Measurements from ENCODE around the gene ESAM.

ESAM gene

DNA sequence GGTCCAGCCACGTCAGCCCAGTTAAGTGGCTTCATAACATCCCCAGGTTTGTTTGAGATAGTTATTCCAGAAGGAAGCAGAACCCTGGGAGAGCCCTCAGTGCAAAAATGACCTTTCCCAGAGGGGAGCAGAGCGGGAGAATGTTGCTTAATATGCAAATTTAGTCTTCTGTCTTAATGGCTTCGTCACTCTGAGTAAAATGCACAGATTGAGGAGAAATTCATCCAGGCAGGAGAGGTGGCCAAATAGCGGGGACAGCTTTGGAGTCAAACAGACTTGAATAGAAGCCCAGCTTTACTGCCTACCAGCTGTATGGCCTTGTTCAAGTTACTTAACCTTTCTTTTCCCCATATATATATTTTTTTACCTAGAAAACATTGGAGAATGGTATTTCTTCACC is 34.6 kb downstream of the ESAM start:
- DNase-seq, result no peak

DNA sequence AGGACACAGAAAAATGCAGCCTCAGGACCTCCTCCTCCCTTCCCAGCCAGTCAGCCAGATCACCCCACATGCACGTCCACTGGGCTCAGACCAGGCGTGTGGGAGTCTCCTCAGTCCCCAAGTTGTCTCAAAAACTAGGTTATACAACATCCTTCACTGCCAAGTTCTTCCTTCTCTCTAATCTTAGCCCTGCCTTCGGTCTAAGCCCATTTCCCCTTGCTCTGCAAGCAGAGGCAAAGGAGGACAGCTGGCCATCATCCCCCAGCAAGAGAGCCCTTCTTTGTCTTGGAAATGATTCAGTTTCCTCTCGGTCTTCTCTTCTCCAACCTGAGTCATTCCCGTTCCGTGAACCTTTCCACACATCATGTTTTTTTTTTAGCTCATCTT is 36.4 kb downstream of the ESAM start:
- DNase-seq, result no peak

- no peak for DNase-seq
Observed at GRCh38 chr11:124724979-124725718, 36.9 kb downstream of the ESAM start.

DNA sequence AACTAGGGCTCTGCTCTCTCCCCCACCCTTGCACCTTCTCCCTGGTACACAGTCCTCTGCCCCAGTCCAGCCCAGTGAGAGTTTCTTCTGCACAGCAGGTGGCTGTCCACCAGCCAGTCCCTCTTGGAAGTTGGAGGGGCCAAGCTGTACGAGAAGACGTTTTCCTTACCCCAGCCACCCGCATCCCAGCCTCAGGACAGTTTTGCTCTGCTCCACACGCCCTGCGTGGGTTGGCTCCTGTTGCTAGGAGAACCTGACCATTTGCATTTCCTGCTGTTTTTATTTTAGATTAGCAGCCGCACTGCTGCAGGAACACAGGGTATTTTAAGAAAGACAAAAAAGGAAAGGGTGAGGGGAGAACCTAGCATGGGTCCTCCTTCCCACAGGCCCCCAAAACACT is 39.9 kb downstream of the ESAM start:
- DNase-seq, result no peak

- DNase-seq, result no peak
Observed at GRCh38 chr11:124719534-124719933, 42.6 kb downstream of the ESAM start.

- no peak for DNase-seq
Observed at GRCh38 chr11:124718801-124719200, 43.3 kb downstream of the ESAM start.

- DNase-seq, result no peak
Observed at GRCh38 chr11:124717786-124718651, 44.1 kb downstream of the ESAM start.

- DNase-seq, result no peak
Observed at GRCh38 chr11:124717421-124717785, 44.7 kb downstream of the ESAM start.

GRCh38 chr11:124716591-124716990 is 45.5 kb downstream of the ESAM start:
- DNase-seq, result no peak

DNA sequence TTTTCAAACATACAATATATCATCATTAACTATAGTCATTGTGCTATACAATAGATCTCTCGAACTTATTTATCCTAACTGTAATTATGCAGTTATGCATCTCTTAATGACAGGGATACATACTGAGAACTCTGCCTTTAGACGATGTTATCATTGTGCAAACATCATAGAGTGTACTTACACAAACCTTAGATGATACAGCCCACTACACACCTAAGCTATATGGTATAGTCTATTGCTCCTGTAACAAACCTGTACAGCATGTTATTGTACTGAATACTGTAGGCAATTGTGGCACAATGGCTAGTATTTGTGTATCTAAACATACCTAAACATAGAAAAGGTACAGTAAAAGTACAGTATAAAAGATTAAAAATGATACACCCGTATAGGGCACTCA is 49.7 kb downstream of the ESAM start:
- DNase-seq, result no peak

GRCh38 chr11:124707829-124708228 is 54.3 kb downstream of the ESAM start:
- no peak for DNase-seq
